ENCODE results near the gene AFF3. TPM values are rescaled to one million over a fixed set of nuclear protein-coding genes. Genes with fewer than 3 reads are reported as not detected.

The AFF3 gene
- total and polyA plus RNA-seq, 10 of the 15 experiments (the other 5 are each of a cell fraction or from before 2014, with no cell fraction given) = 0.26 to 5.5 (median 3.0) TPM

DNA sequence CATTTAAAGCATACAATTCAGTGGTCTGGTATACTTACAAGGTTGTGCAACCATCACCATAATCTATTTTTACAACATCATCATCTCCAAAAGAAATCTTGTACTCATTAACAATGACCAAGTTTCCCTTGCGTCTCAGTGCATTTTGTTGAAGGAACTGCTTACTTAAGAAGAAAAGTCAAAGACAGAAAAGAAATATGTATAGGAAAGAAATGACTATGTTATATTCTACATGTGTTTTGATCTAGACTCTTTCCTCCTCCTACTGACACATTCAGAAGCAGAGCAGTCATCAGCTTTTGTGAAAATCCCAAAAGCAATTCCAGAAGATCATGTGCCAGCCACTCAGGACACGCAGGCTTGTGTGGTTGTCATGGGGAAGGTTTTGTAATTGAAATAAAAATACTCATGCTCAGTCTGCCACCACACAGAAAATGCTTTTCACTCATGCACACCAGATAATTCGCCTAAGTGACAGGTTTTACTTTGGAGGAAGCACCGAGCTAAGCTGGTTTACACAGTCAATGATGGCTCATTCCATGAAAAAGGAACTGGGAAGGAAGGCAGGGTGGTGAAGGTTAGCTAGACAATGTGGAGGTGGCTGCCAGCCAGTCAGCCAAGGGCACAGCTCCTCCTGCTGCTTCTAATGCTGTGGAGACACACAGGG lies 494.1 kb downstream of the AFF3 start:
- no peaks in the 10 kb centered on the region for H3K4me1 ChIP-seq (ENCODE audit: control insufficient read depth, insufficient read depth, low read length)
- H3K9ac ChIP-seq (ENCODE audit: control insufficient read depth, insufficient read depth, low read length) = no peak overlapping the region
- H3K9me3 ChIP-seq (replicated peaks; ENCODE audit: control insufficient read depth, insufficient read depth, low read length) = no peaks in the 10 kb centered on the region
- RAD21 ChIA-PET (ENCODE audit: unreplicated experiment) = no interaction called here
- POLR2A ChIA-PET = no interaction called here
- 0% methylated on average over 4 of the region's 4 CpGs for WGBS (ENCODE audit: insufficient coverage, insufficient replicate concordance, low lambda C conversion rate, missing lambda C conversion rate)
- no peak overlapping the region for H2AFZ ChIP-seq (ENCODE audit: control insufficient read depth, low read depth, low read length)
- H3K36me3 ChIP-seq (ENCODE audit: control insufficient read depth in 2 of 2, insufficient read depth in 2 of 2, low read length in 1 of 2) = no peaks in the 10 kb centered on the region
- H3K27ac ChIP-seq (ENCODE audit: control insufficient read depth, insufficient read depth) = no peak overlapping the region
- no peak overlapping the region for H3K4me2 ChIP-seq (ENCODE audit: control insufficient read depth, insufficient read depth)
- H3K27me3 ChIP-seq (replicated peaks in 1 of 2; ENCODE audit: control insufficient read depth in 2 of 2, insufficient read depth in 2 of 2, low read length in 1 of 2) = no peaks in the 10 kb centered on the region; a peak in 1 of 4 replicates
- in situ Hi-C loops (cut with MboI) = no loop called here
- SMC1A ChIA-PET (ENCODE audit: uncharacterized antibody, unreplicated experiment) = no interaction called here
- no TSS peak for BruUV-seq (replicated peaks)
- FAIRE-seq = no peak
- DNase-seq (ENCODE audit: low read depth, low spot score) = no peak
- H3K79me2 ChIP-seq (ENCODE audit: control insufficient read depth, insufficient read depth, low read length) = no peaks in the 10 kb centered on the region
- no peak for ATAC-seq
- intact Hi-C loops (cut with micrococcal nuclease; ENCODE audit: unreplicated experiment) = no loop called here
- H3K4me3 ChIP-seq = no peak overlapping the region
- CTCF ChIA-PET = interaction anchor here (0.9 kb wide), 1 partner anchor 90 kb away, joined by 3 read pairs; no protein-coding TSS in a partner anchor
- no peaks in the 10 kb centered on the region for H4K20me1 ChIP-seq (ENCODE audit: control insufficient read depth, insufficient read depth)
- TF ChIP-seq NRF1 (conservative IDR thresholded peaks at IDR 0.05; ENCODE audit: low read depth, low read length) (no peak), RAD21 (IDR thresholded peaks at IDR 0.05; ENCODE audit: insufficient read depth, low read depth, low read length) (no peak), REST (IDR thresholded peaks at IDR 0.05; ENCODE audit: low read depth, low read length) (no peak), ZNF622 (IDR thresholded peaks at IDR 0.05) (no peak), EZH2 (IDR thresholded peaks at IDR 0.05; ENCODE audit: borderline replicate concordance, control insufficient read depth, low read depth, low read length) (no peak), EED (IDR thresholded peaks at IDR 0.05; ENCODE audit: low read depth) (no peak), ATF2 (IDR thresholded peaks at IDR 0.05; ENCODE audit: low read length) (no peak), TARDBP (IDR thresholded peaks at IDR 0.05; ENCODE audit: borderline replicate concordance) (no peak), IRF4 (IDR thresholded peaks at IDR 0.05; ENCODE audit: low read depth, low read length) (no peak), KDM1A (IDR thresholded peaks at IDR 0.05; ENCODE audit: borderline replicate concordance) (no peak), ATF3 (IDR thresholded peaks at IDR 0.05; ENCODE audit: borderline replicate concordance, extremely low read depth, low read depth, low read length) (no peak), MEF2A (IDR thresholded peaks at IDR 0.05; ENCODE audit: insufficient read depth, low read depth, low read length) (no peak), ZNF207 (IDR thresholded peaks at IDR 0.05; ENCODE audit: borderline replicate concordance) (no peak), FOXM1 (IDR thresholded peaks at IDR 0.05; ENCODE audit: low read depth, low read length) (no peak)
- TF ChIP-seq, protein P1, sequence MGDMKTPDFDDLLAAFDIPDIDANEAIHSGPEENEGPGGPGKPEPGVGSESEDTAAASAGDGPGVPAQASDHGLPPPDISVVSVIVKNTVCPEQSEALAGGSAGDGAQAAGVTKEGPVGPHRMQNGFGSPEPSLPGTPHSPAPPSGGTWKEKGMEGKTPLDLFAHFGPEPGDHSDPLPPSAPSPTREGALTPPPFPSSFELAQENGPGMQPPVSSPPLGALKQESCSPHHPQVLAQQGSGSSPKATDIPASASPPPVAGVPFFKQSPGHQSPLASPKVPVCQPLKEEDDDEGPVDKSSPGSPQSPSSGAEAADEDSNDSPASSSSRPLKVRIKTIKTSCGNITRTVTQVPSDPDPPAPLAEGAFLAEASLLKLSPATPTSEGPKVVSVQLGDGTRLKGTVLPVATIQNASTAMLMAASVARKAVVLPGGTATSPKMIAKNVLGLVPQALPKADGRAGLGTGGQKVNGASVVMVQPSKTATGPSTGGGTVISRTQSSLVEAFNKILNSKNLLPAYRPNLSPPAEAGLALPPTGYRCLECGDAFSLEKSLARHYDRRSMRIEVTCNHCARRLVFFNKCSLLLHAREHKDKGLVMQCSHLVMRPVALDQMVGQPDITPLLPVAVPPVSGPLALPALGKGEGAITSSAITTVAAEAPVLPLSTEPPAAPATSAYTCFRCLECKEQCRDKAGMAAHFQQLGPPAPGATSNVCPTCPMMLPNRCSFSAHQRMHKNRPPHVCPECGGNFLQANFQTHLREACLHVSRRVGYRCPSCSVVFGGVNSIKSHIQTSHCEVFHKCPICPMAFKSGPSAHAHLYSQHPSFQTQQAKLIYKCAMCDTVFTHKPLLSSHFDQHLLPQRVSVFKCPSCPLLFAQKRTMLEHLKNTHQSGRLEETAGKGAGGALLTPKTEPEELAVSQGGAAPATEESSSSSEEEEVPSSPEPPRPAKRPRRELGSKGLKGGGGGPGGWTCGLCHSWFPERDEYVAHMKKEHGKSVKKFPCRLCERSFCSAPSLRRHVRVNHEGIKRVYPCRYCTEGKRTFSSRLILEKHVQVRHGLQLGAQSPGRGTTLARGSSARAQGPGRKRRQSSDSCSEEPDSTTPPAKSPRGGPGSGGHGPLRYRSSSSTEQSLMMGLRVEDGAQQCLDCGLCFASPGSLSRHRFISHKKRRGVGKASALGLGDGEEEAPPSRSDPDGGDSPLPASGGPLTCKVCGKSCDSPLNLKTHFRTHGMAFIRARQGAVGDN (IDR thresholded peaks at IDR 0.05) = no peak

All from GM12878 (cell line).